Upper lobe of left lung (tissue), 4 donors: ENCODE measurements around the gene ODAD2.

ENCODE experiments used
- CTCF ChIP-seq, 6 experiments: fragments of 450-650 bp in 4 of 6; fragments of 200-600 bp in 2 of 6; sonication (generic) in 2 of 6; IDR thresholded peaks; one replicate each; pipeline ENCODE4 v1.5.1; 2016 to 2019; ENCODE audit warnings: antibody characterized with exemption in 6 of 6
- EP300 ChIP-seq, 4 donors: sonication (generic); formaldehyde crosslinking; IDR thresholded peaks; one replicate each; pipeline ENCODE4 v1.5.1; 2017; ENCODE audit warnings: antibody characterized with exemption in 4 of 4, control low read depth in 2 of 4
- POLR2A ChIP-seq, 4 donors: fragments of 450-650 bp; IDR thresholded peaks; one replicate each; pipeline ENCODE4 v1.5.1; 2016 to 2017; ENCODE audit warnings: antibody characterized with exemption in 4 of 4, mild to moderate bottlenecking in 2 of 4
- POLR2AphosphoS5 ChIP-seq, 2 donors: sonication (generic); formaldehyde crosslinking; IDR thresholded peaks; one replicate each; pipeline ENCODE4 v1.5.1; 2017; ENCODE audit warnings: antibody characterized with exemption in 2 of 2

- TF ChIP-seq POLR2A (IDR thresholded peaks at IDR 0.05) (no peak), CTCF (IDR thresholded peaks at IDR 0.05) (no peak), POLR2AphosphoS5 (IDR thresholded peaks at IDR 0.05) (no peak), EP300 (IDR thresholded peaks at IDR 0.05) (no peak)
Measured at GRCh38 chr10:28036587-28036986, 37.7 kb upstream of the ODAD2 start.
